Neural progenitor cell (in vitro differentiated cells): ENCODE data around the gene MRC2. TPM values are rescaled to one million over a fixed set of nuclear protein-coding genes. Genes with fewer than 3 reads are reported as not detected.
A peak's percentile ranks its signal among the peaks of the same experiment; 100 is the strongest.

Experiments
- DNase-seq: peaks from one replicate; pipeline ENCODE4 v3.0.0-alpha.2; 2016; ENCODE audit warnings: low spot score
- H2AFZ ChIP-seq: fragments of 200-600 bp; sonication (generic); replicated peaks from 2 replicates; pipeline ENCODE4 v1.6.1; 2016; ENCODE audit warnings: antibody characterized with exemption
- H3F3A ChIP-seq: fragments of 200-600 bp; sonication (generic); 2 replicates; pipeline ENCODE4 v1.6.1; 2016; ENCODE audit warnings: antibody characterized with exemption, low read depth
- H3K27ac ChIP-seq: fragments of 200-600 bp; sonication (generic); 2 replicates; pipeline ENCODE4 v1.5.1; 2016; ENCODE audit warnings: mild to moderate bottlenecking
- H3K27me3 ChIP-seq: fragments of 200-600 bp; sonication (generic); 2 replicates; pipeline ENCODE4 v1.6.1; 2016; ENCODE audit warnings: mild to moderate bottlenecking, moderate library complexity
- H3K36me3 ChIP-seq: fragments of 200-600 bp; sonication (generic); 2 replicates; pipeline ENCODE4 v1.5.1; 2016
- H3K4me1 ChIP-seq: fragments of 200-600 bp; sonication (generic); 2 replicates; pipeline ENCODE4 v1.6.1; 2016; ENCODE audit warnings: mixed run types
- H3K4me2 ChIP-seq: fragments of 200-600 bp; sonication (generic); 2 replicates; pipeline ENCODE4 v1.6.1; 2016
- H3K4me3 ChIP-seq: fragments of 200-600 bp; sonication (generic); 2 replicates; pipeline ENCODE4 v1.5.1; 2016
- H3K79me2 ChIP-seq: fragments of 200-600 bp; sonication (generic); 2 replicates; pipeline ENCODE4 v1.6.1; 2016; ENCODE audit warnings: low read depth
- H3K9ac ChIP-seq: fragments of 200-600 bp; sonication (generic); 2 replicates; pipeline ENCODE4 v1.6.1; 2016
- H3K9me3 ChIP-seq: fragments of 200-600 bp; sonication (generic); 2 replicates; pipeline ENCODE4 v1.5.1; 2016; ENCODE audit warnings: low read depth
- H4K20me1 ChIP-seq: fragments of 200-600 bp; sonication (generic); 2 replicates; pipeline ENCODE4 v1.6.1; 2016; ENCODE audit warnings: low read depth
- H3K27ac Mint-ChIP-seq: 3 replicates; pipeline ENCODE4 v1.8.0; 2021; ENCODE audit warnings: mixed read lengths
- H3K27me3 Mint-ChIP-seq: 2 replicates; pipeline ENCODE4 v1.8.0; 2022; ENCODE audit warnings: low read depth, mild to moderate bottlenecking, inconsistent platforms, moderate library complexity, mixed read lengths; ENCODE audit not compliant: insufficient read depth
- H3K36me3 Mint-ChIP-seq: 3 replicates; pipeline ENCODE4 v1.8.0; 2021; ENCODE audit warnings: mixed read lengths
- H3K4me1 Mint-ChIP-seq: 3 replicates; pipeline ENCODE4 v1.8.0; 2021; ENCODE audit warnings: mixed read lengths
- H3K4me3 Mint-ChIP-seq: 3 replicates; pipeline ENCODE4 v1.8.0; 2021; ENCODE audit warnings: mild to moderate bottlenecking, moderate library complexity, mixed read lengths
- H3K9me3 Mint-ChIP-seq: 3 replicates; pipeline ENCODE4 v1.8.0; 2020; ENCODE audit warnings: mixed read lengths
- EZH2 ChIP-seq: fragments of 200-600 bp; sonication (generic); IDR thresholded peaks from 2 replicates; pipeline ENCODE4 v1.6.1; 2017; ENCODE audit warnings: antibody characterized with exemption, mild to moderate bottlenecking, moderate library complexity
- EZH2phosphoT487 ChIP-seq: fragments of 200-600 bp; sonication (generic); IDR thresholded peaks from 2 replicates; pipeline ENCODE4 v1.6.1; 2017; ENCODE audit warnings: antibody characterized with exemption
- total RNA-seq: library from RNA; depleted of rRNA; stranded (reverse); fragments of >200 nt; gene quantifications from 2 replicates; pipeline ENCODE4 v1.2.3, GENCODE V29; 2015; ENCODE audit warnings: low replicate concordance
- TF ChIP-seq, protein P1 (sequence below): fragments of 200-600 bp; sonication (generic); IDR thresholded peaks from 2 replicates; pipeline ENCODE4 v1.5.1; 2017; ENCODE audit warnings: antibody characterized with exemption, mild to moderate bottlenecking

Gene MRC2
- total RNA-seq, 1 donor from 2014 or later: 24.6 TPM

- Histone ChIP-seq H3K4me1 (peaks cover 16% of the 10 kb centered on the region), H3K4me2 (no peak overlapping the region), H3K27ac (no peak overlapping the region), H3K36me3 (no peaks in the 10 kb centered on the region), H3K27me3 (no peaks in the 10 kb centered on the region), H3K79me2 (no peaks in the 10 kb centered on the region), H3K9ac (no peak overlapping the region), H4K20me1 (no peaks in the 10 kb centered on the region), H3K9me3 (no peaks in the 10 kb centered on the region), H2AFZ (no peak overlapping the region), H3F3A (peaks cover 3% of the 10 kb centered on the region), H3K4me3 (no peak overlapping the region)
- Mint-ChIP-seq H3K27ac (no peak overlapping the region), H3K4me1 (peaks cover 15% of the 10 kb centered on the region), H3K27me3 (peaks cover 6% of the 10 kb centered on the region), H3K9me3 (peaks cover 9% of the 10 kb centered on the region), H3K4me3 (no peak overlapping the region), H3K36me3 (no peaks in the 10 kb centered on the region)
- TF ChIP-seq, protein P1, sequence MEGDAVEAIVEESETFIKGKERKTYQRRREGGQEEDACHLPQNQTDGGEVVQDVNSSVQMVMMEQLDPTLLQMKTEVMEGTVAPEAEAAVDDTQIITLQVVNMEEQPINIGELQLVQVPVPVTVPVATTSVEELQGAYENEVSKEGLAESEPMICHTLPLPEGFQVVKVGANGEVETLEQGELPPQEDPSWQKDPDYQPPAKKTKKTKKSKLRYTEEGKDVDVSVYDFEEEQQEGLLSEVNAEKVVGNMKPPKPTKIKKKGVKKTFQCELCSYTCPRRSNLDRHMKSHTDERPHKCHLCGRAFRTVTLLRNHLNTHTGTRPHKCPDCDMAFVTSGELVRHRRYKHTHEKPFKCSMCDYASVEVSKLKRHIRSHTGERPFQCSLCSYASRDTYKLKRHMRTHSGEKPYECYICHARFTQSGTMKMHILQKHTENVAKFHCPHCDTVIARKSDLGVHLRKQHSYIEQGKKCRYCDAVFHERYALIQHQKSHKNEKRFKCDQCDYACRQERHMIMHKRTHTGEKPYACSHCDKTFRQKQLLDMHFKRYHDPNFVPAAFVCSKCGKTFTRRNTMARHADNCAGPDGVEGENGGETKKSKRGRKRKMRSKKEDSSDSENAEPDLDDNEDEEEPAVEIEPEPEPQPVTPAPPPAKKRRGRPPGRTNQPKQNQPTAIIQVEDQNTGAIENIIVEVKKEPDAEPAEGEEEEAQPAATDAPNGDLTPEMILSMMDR: peak; percentile 44
- no peak for TF ChIP-seq EZH2phosphoT487
- peak; percentile 33 for DNase-seq
Measured at GRCh38 chr17:62720126-62720850, 92.8 kb downstream of the MRC2 start.

- no peak overlapping the region for H3K27ac ChIP-seq
- Mint-ChIP-seq H3K36me3 (no peaks in the 10 kb centered on the region), H3K27ac (no peak overlapping the region), H3K9me3 (peaks cover 9% of the 10 kb centered on the region), H3K27me3 (peaks cover 6% of the 10 kb centered on the region), H3K4me3 (no peak overlapping the region), H3K4me1 (peaks cover 15% of the 10 kb centered on the region)
- DNase-seq: no peak
- H3K9me3 ChIP-seq: no peaks in the 10 kb centered on the region
- no peak overlapping the region for H2AFZ ChIP-seq
- no peak overlapping the region for H3K4me3 ChIP-seq
- TF ChIP-seq EZH2phosphoT487: no peak
- TF ChIP-seq, protein P1: no peak
- no peak for TF ChIP-seq EZH2
- H3K36me3 ChIP-seq: no peaks in the 10 kb centered on the region
- H3K79me2 ChIP-seq: no peaks in the 10 kb centered on the region
- no peaks in the 10 kb centered on the region for H4K20me1 ChIP-seq
- peaks cover 16% of the 10 kb centered on the region for H3K4me1 ChIP-seq
- H3K27me3 ChIP-seq: no peaks in the 10 kb centered on the region
- H3K9ac ChIP-seq: no peak overlapping the region
- H3K4me2 ChIP-seq: no peak overlapping the region
- H3F3A ChIP-seq: peaks cover 8% of the 10 kb centered on the region
Measured at GRCh38 chr17:62722625-62723024, 95.2 kb downstream of the MRC2 start.

- Histone ChIP-seq H3K4me1 (peaks cover 16% of the 10 kb centered on the region), H3K27me3 (no peaks in the 10 kb centered on the region), H3K4me2 (peak overlapping the region; percentile 3), H3K27ac (no peak overlapping the region), H3K9ac (no peak overlapping the region), H3K79me2 (no peaks in the 10 kb centered on the region), H3K9me3 (no peaks in the 10 kb centered on the region), H4K20me1 (no peaks in the 10 kb centered on the region), H3F3A (peaks cover 14% of the 10 kb centered on the region), H3K36me3 (no peaks in the 10 kb centered on the region), H2AFZ (peak overlapping the region; percentile 31), H3K4me3 (no peak overlapping the region)
- Mint-ChIP-seq H3K4me3 (no peak overlapping the region), H3K27me3 (peaks cover 6% of the 10 kb centered on the region), H3K4me1 (peaks cover 15% of the 10 kb centered on the region), H3K9me3 (peaks cover 10% of the 10 kb centered on the region), H3K27ac (no peak overlapping the region), H3K36me3 (no peaks in the 10 kb centered on the region)
- peak; percentile 53 for DNase-seq
- TF ChIP-seq, protein P1: no peak
- TF ChIP-seq EZH2phosphoT487 (no peak), EZH2 (no peak)
Measured at GRCh38 chr17:62723842-62724241, 96.4 kb downstream of the MRC2 start.
